Suprapubic skin (tissue), 4 donors: ENCODE data around the gene PDE4D. TPM values are rescaled to one million over a fixed set of nuclear protein-coding genes. Genes with fewer than 3 reads are reported as not detected.

ENCODE experiments used
- DNase-seq, 2 donors: peaks; one replicate each; pipeline ENCODE4 v3.0.0-alpha.2; 2019; ENCODE audit warnings: low spot score in 2 of 2
- H3K27ac ChIP-seq: fragments of 200-600 bp; sonication (generic); one replicate; pipeline ENCODE4 v1.5.1; 2019
- H3K27me3 ChIP-seq: fragments of 200-600 bp; sonication (generic); one replicate; pipeline ENCODE4 v1.5.1; 2019
- H3K36me3 ChIP-seq: fragments of 200-600 bp; sonication (generic); one replicate; pipeline ENCODE4 v1.5.1; 2019
- H3K4me1 ChIP-seq: fragments of 200-600 bp; sonication (generic); one replicate; pipeline ENCODE4 v1.5.1; 2019
- H3K4me3 ChIP-seq: fragments of 200-600 bp; sonication (generic); one replicate; pipeline ENCODE4 v1.5.1; 2019; ENCODE audit warnings: mild to moderate bottlenecking
- H3K9me3 ChIP-seq: fragments of 200-600 bp; sonication (generic); one replicate; pipeline ENCODE4 v1.5.1; 2019
- CTCF ChIP-seq, 2 donors: fragments of 200-600 bp in 1 of 2; fragments of 450-650 bp in 1 of 2; sonication (generic) in 1 of 2; IDR thresholded peaks; one replicate each; pipeline ENCODE4 v1.5.1; 2016 to 2019; ENCODE audit warnings: antibody characterized with exemption in 2 of 2, mild to moderate bottlenecking in 1 of 2, moderate library complexity in 1 of 2
- EP300 ChIP-seq: sonication (generic); formaldehyde crosslinking; IDR thresholded peaks from one replicate; pipeline ENCODE4 v1.6.1; 2017; ENCODE audit warnings: antibody characterized with exemption
- POLR2A ChIP-seq, 2 donors: fragments of 450-650 bp; IDR thresholded peaks; one replicate each; pipeline ENCODE4 v1.6.1; 2017; ENCODE audit warnings: antibody characterized with exemption in 2 of 2, mild to moderate bottlenecking in 2 of 2, moderate library complexity in 2 of 2
- POLR2AphosphoS5 ChIP-seq, 3 donors: sonication (generic); formaldehyde crosslinking; IDR thresholded peaks; one replicate each; pipeline ENCODE4 v1.6.1; 2017; ENCODE audit warnings: antibody characterized with exemption in 3 of 3
- WGBS: methylation state at CpG from one replicate; pipeline ENCODE4 v1.1.5; 2018; 5-methylcytosine and 5-hydroxymethylcytosine counted together
- total RNA-seq, 4 donors: library from RNA; depleted of rRNA; stranded (reverse); fragments of >200 nt; gene quantifications; one replicate each; pipeline ENCODE4 v1.1.0, GENCODE V29; 2016

The PDE4D gene
- total RNA-seq, 4 donors from 2014 or later = 26.8 to 57.2 (median 29.9) TPM

- no peaks in the 10 kb centered on the region for H3K27me3 ChIP-seq
- no peaks in the 10 kb centered on the region for H3K9me3 ChIP-seq
- DNase-seq = no peak
- 97% methylated on average over 1 of the region's 1 CpG for WGBS
- TF ChIP-seq POLR2A (IDR thresholded peaks at IDR 0.05) (no peak), POLR2AphosphoS5 (IDR thresholded peaks at IDR 0.05) (no peak), EP300 (no peak), CTCF (IDR thresholded peaks at IDR 0.05) (no peak)
- H3K27ac ChIP-seq = no peak overlapping the region
- no peaks in the 10 kb centered on the region for H3K4me1 ChIP-seq
- no peak overlapping the region for H3K4me3 ChIP-seq
- no peaks in the 10 kb centered on the region for H3K36me3 ChIP-seq
Measured at GRCh38 chr5:59716966-59717500, 176.5 kb downstream of the PDE4D start.

- H3K9me3 ChIP-seq = no peaks in the 10 kb centered on the region
- no peaks in the 10 kb centered on the region for H3K4me1 ChIP-seq
- DNase-seq = no peak
- 90% methylated on average over 9 of the region's 9 CpGs for WGBS
- H3K4me3 ChIP-seq = no peak overlapping the region
- no peaks in the 10 kb centered on the region for H3K36me3 ChIP-seq
- no peak overlapping the region for H3K27ac ChIP-seq
- TF ChIP-seq POLR2A (IDR thresholded peaks at IDR 0.05) (no peak), POLR2AphosphoS5 (IDR thresholded peaks at IDR 0.05) (no peak), EP300 (no peak), CTCF (IDR thresholded peaks at IDR 0.05) (no peak)
- H3K27me3 ChIP-seq = no peaks in the 10 kb centered on the region
Measured at GRCh38 chr5:59716029-59716428, 177.5 kb downstream of the PDE4D start.

GRCh38 chr5:59715228-59715627 lies 178.3 kb downstream of the PDE4D start:
- Histone ChIP-seq H3K9me3 (no peaks in the 10 kb centered on the region), H3K4me1 (no peaks in the 10 kb centered on the region), H3K27me3 (no peaks in the 10 kb centered on the region), H3K27ac (no peak overlapping the region), H3K4me3 (no peak overlapping the region), H3K36me3 (no peaks in the 10 kb centered on the region)
- DNase-seq = no peak
- no peak for TF ChIP-seq CTCF (IDR thresholded peaks at IDR 0.05)
- no peak for TF ChIP-seq POLR2A (IDR thresholded peaks at IDR 0.05)
- no peak for TF ChIP-seq EP300
- no peak for TF ChIP-seq POLR2AphosphoS5 (IDR thresholded peaks at IDR 0.05)
- WGBS = 79% methylated on average over 5 of the region's 5 CpGs

- 93% methylated on average over 6 of the region's 6 CpGs for WGBS
- no peaks in the 10 kb centered on the region for H3K9me3 ChIP-seq
- no peaks in the 10 kb centered on the region for H3K36me3 ChIP-seq
- H3K27me3 ChIP-seq = no peaks in the 10 kb centered on the region
- no peak for DNase-seq
- H3K4me3 ChIP-seq = no peak overlapping the region
- TF ChIP-seq POLR2A (IDR thresholded peaks at IDR 0.05) (no peak), POLR2AphosphoS5 (IDR thresholded peaks at IDR 0.05) (no peak), EP300 (no peak), CTCF (IDR thresholded peaks at IDR 0.05) (no peak)
- H3K4me1 ChIP-seq = no peaks in the 10 kb centered on the region
- no peak overlapping the region for H3K27ac ChIP-seq
Measured at GRCh38 chr5:59713498-59713844, 180.1 kb downstream of the PDE4D start.

GRCh38 chr5:59712836-59713497 lies 180.6 kb downstream of the PDE4D start:
- TF ChIP-seq EP300 = no peak
- TF ChIP-seq POLR2A (IDR thresholded peaks at IDR 0.05) = no peak
- TF ChIP-seq POLR2AphosphoS5 (IDR thresholded peaks at IDR 0.05) = no peak
- no peak for TF ChIP-seq CTCF (IDR thresholded peaks at IDR 0.05)
- H3K4me3 ChIP-seq = no peak overlapping the region
- H3K9me3 ChIP-seq = no peaks in the 10 kb centered on the region
- H3K27me3 ChIP-seq = no peaks in the 10 kb centered on the region
- H3K36me3 ChIP-seq = no peaks in the 10 kb centered on the region
- H3K27ac ChIP-seq = no peak overlapping the region
- DNase-seq = no peak
- WGBS = 95% methylated on average over 5 of the region's 6 CpGs
- H3K4me1 ChIP-seq = no peaks in the 10 kb centered on the region
